GM08714 (cell line): ENCODE data around the gene B4GALT6.

ENCODE experiments used
- H3K4me3 ChIP-seq: fragments of 200-500 bp; sonication (Bioruptor generic); 2 replicates; pipeline ENCODE4 v1.5.1; 2014; ENCODE audit warnings: mild to moderate bottlenecking, low read length, inconsistent platforms
- ZNF274 ChIP-seq: IDR thresholded peaks from 2 replicates; pipeline ENCODE4 v1.6.1; 2012; ENCODE audit warnings: mild to moderate bottlenecking, low read depth, low read length

Gene B4GALT6

GRCh38 chr18:31707815-31708214 is 23.4 kb upstream of the B4GALT6 start:
- no peak for TF ChIP-seq ZNF274
- H3K4me3 ChIP-seq, result no peak overlapping the region

- TF ChIP-seq ZNF274, result no peak
- H3K4me3 ChIP-seq, result no peak overlapping the region
Measured at GRCh38 chr18:31702449-31702848, 18.1 kb upstream of the B4GALT6 start.

- no peak for TF ChIP-seq ZNF274
- H3K4me3 ChIP-seq, result no peak overlapping the region
Measured at GRCh38 chr18:31701744-31702143, 17.4 kb upstream of the B4GALT6 start.

- no peak overlapping the region for H3K4me3 ChIP-seq
- TF ChIP-seq ZNF274, result no peak
Measured at GRCh38 chr18:31700990-31701389, 16.6 kb upstream of the B4GALT6 start.

GRCh38 chr18:31697351-31698298 is 13.2 kb upstream of the B4GALT6 start:
- no peak for TF ChIP-seq ZNF274
- no peak overlapping the region for H3K4me3 ChIP-seq

GRCh38 chr18:31695989-31696388 is 11.6 kb upstream of the B4GALT6 start:
- H3K4me3 ChIP-seq, result no peak overlapping the region
- TF ChIP-seq ZNF274, result no peak

- H3K4me3 ChIP-seq, result no peak overlapping the region
- TF ChIP-seq ZNF274, result no peak
Measured at GRCh38 chr18:31694297-31694696, 9.9 kb upstream of the B4GALT6 start.

GRCh38 chr18:31688606-31689005 is 4.2 kb upstream of the B4GALT6 start:
- H3K4me3 ChIP-seq, result no peak overlapping the region
- no peak for TF ChIP-seq ZNF274

GRCh38 chr18:31686986-31687928 is 2.9 kb upstream of the B4GALT6 start:
- H3K4me3 ChIP-seq, result no peak overlapping the region
- no peak for TF ChIP-seq ZNF274

GRCh38 chr18:31686572-31686971 is 2.2 kb upstream of the B4GALT6 start:
- TF ChIP-seq ZNF274, result no peak
- no peak overlapping the region for H3K4me3 ChIP-seq

- TF ChIP-seq ZNF274, result no peak
- H3K4me3 ChIP-seq, result peak overlapping the region; percentile 79
Measured at GRCh38 chr18:31685097-31686082, 1.0 kb upstream of the B4GALT6 start.

GRCh38 chr18:31683968-31684278 is 458 bp downstream of the B4GALT6 start:
- TF ChIP-seq ZNF274, result no peak
- peak overlapping the region; percentile 79 for H3K4me3 ChIP-seq

GRCh38 chr18:31683106-31683505 is 1.3 kb downstream of the B4GALT6 start:
- TF ChIP-seq ZNF274, result no peak
- H3K4me3 ChIP-seq, result peak overlapping the region; percentile 79
